K562 (cell line): ENCODE results near the gene FRMD5. TPM values are rescaled to one million over a fixed set of nuclear protein-coding genes. Genes with fewer than 3 reads are reported as not detected.

Source experiments
- ARID3B ChIP-seq: fragments of 250-450 bp; sonication (Bioruptor Pico); IDR thresholded peaks from 2 replicates; pipeline ENCODE4 v1.4.0; 2020; ENCODE audit warnings: borderline replicate concordance
- ASH1L ChIP-seq: fragments of 450-650 bp; IDR thresholded peaks from 2 replicates; pipeline ENCODE4 v1.6.1; 2018; ENCODE audit warnings: borderline replicate concordance, mild to moderate bottlenecking, low read depth; ENCODE audit not compliant: partially characterized antibody
- DACH1 ChIP-seq: fragments of 450-650 bp; IDR thresholded peaks from 2 replicates; pipeline ENCODE4 v1.6.1; 2018; ENCODE audit not compliant: partially characterized antibody
- HLTF ChIP-seq: fragments of 450-650 bp; IDR thresholded peaks from 2 replicates; pipeline ENCODE4 v1.6.1; 2016
- JUN ChIP-seq, 2 experiments: sonication (generic) in 1 of 2; formaldehyde crosslinking in 1 of 2; IDR thresholded peaks; 2 replicates each; pipeline versions ENCODE4 v1.6.1 to v1.8.0; 2012 to 2022; ENCODE audit warnings: borderline replicate concordance in 2 of 2, mild to moderate bottlenecking in 2 of 2, improper control_type of control experiment in 1 of 2, low read depth in 1 of 2, low read length in 1 of 2, missing genetic modification reagents in 1 of 2
- JUNB ChIP-seq: fragments of 450-650 bp; formaldehyde crosslinking; conservative IDR thresholded peaks from 2 replicates; pipeline ENCODE4 v1.4.0; 2020; ENCODE audit warnings: mild to moderate bottlenecking
- MLX ChIP-seq, 2 experiments: fragments of 450-650 bp in 1 of 2; sonication (generic) in 1 of 2; formaldehyde crosslinking; conservative IDR thresholded peaks; 2 replicates each; pipeline versions ENCODE4 v1.4.0 to v1.8.1; 2020 to 2022; ENCODE audit warnings: mild to moderate bottlenecking in 1 of 2, missing genetic modification reagents in 1 of 2
- NFRKB ChIP-seq: fragments of 450-650 bp; IDR thresholded peaks from 2 replicates; pipeline ENCODE4 v1.6.1; 2016; ENCODE audit warnings: low read depth
- PURB ChIP-seq: sonication (generic); formaldehyde crosslinking; IDR thresholded peaks from 2 replicates; pipeline ENCODE4 v1.9.0; 2021; ENCODE audit warnings: low read depth, mild to moderate bottlenecking, missing genetic modification reagents
- SAP30 ChIP-seq: fragments of 200-600 bp; sonication (generic); IDR thresholded peaks from 2 replicates; pipeline ENCODE4 v1.6.1; 2012; ENCODE audit warnings: borderline replicate concordance, low read depth, mild to moderate bottlenecking, moderate library complexity, low read length, control low read depth, inconsistent platforms; ENCODE audit not compliant: insufficient read depth, poor library complexity, severe bottlenecking
- SMAD1 ChIP-seq: fragments of 150-350 bp; IDR thresholded peaks from 2 replicates; pipeline ENCODE4 v1.6.1; 2014; ENCODE audit warnings: low read length, low read depth; ENCODE audit not compliant: partially characterized antibody
- SMARCB1 ChIP-seq: IDR thresholded peaks from 2 replicates; pipeline ENCODE4 v1.6.1; 2011; ENCODE audit warnings: improper control_type of control experiment, low read depth; ENCODE audit not compliant: insufficient read length
- SOX6 ChIP-seq: fragments of 450-650 bp; IDR thresholded peaks from 2 replicates; pipeline ENCODE4 v1.6.1; 2014; ENCODE audit warnings: mild to moderate bottlenecking
- ZNF239 ChIP-seq: fragments of 250-450 bp; sonication (Bioruptor Pico); IDR thresholded peaks from 2 replicates; pipeline ENCODE4 v1.4.0; 2020; ENCODE audit warnings: mild to moderate bottlenecking
- ZNF311 ChIP-seq: fragments of 250-450 bp; sonication (Bioruptor Pico); IDR thresholded peaks from 2 replicates; pipeline ENCODE4 v1.4.0; 2020; ENCODE audit warnings: mild to moderate bottlenecking, moderate library complexity
- ZNF398 ChIP-seq: fragments of 250-450 bp; sonication (Bioruptor Pico); IDR thresholded peaks from 2 replicates; pipeline ENCODE4 v1.8.0; 2021; ENCODE audit warnings: moderate library complexity, mild to moderate bottlenecking, inconsistent platforms
- ZNF77 ChIP-seq: fragments of 250-450 bp; sonication (Bioruptor Pico); IDR thresholded peaks from 2 replicates; pipeline ENCODE4 v1.5.0; 2020
- ZNF778 ChIP-seq: fragments of 450-650 bp; formaldehyde crosslinking; IDR thresholded peaks from 2 replicates; pipeline ENCODE4 v1.4.0; 2020; ENCODE audit warnings: mild to moderate bottlenecking, moderate library complexity
- polyA plus RNA-seq, 8 experiments: library from polyadenylated mRNA; depleted of rRNA in 4 of 8; stranded (reverse) in 5 of 8; unstranded in 3 of 8; fragments of >200 nt; fragmentation: Nextera tagmentation in 2 of 8; fragmentation: Illumina TruSeq in 1 of 8; extraction: Ambion mirVana in 2 of 8; extraction: Trizol in 1 of 8; gene quantifications; 2 replicates each; pipeline versions ENCODE4 v1.2.1 to v1.2.3, GENCODE V29; 2011 to 2014; ENCODE audit warnings: inconsistent platforms in 1 of 8, missing spikeins in 1 of 8
- total RNA-seq, 7 experiments: library from RNA; depleted of rRNA in 6 of 7; stranded (reverse); fragments of >200 nt in 6 of 7; fragmentation: Illumina TruSeq in 2 of 7; extraction: Trizol in 2 of 7; gene quantifications; 2 replicates each; pipeline versions ENCODE4 v1.2.1 to v1.2.3, GENCODE V29; 2011 to 2021; ENCODE audit warnings: low replicate concordance in 1 of 7

Gene FRMD5
- total and polyA plus RNA-seq, 9 of the 15 experiments (the other 6 are each of a cell fraction or from before 2014, with no cell fraction given), result 0.13 to 0.38 TPM; not detected in 7

- TF ChIP-seq ZNF778 (no peak), SAP30 (no peak), SMARCB1 (no peak), JUNB (CRISPR knock-in tag) (no peak), MLX (CRISPR knock-in tag; conservative IDR thresholded peaks at IDR 0.05) (no peak), ASH1L (no peak), SMAD1 (no peak), ZNF311 (CRISPR knock-in tag) (no peak), ZNF239 (no peak), ARID3B (no peak), NFRKB (peak; percentile 86), ZNF77 (CRISPR knock-in tag) (no peak), ZNF398 (CRISPR knock-in tag) (no peak), PURB (no peak), JUN (IDR thresholded peaks at IDR 0.05; ENCODE audit: borderline replicate concordance, low read depth, low read length) (no peak), JUN (CRISPR knock-in tag; IDR thresholded peaks at IDR 0.05; ENCODE audit: borderline replicate concordance) (no peak), SOX6 (peak; percentile 41; the same call in 1 of the 2 replicates), HLTF (no peak), DACH1 (peak; percentile 6)
These were observed 368.3 kb downstream of the FRMD5 start, which contains the start of gene WDR76 (continued) for GRCh38 chr15:43826508-43827341.
